Ascending aorta (tissue), 1 donor: Measurements from ENCODE around the gene RGPD3. TPM values are rescaled to one million over a fixed set of nuclear protein-coding genes. Genes with fewer than 3 reads are reported as not detected.

Experiments used
- total RNA-seq: library from RNA; depleted of rRNA; stranded (reverse); fragments of >200 nt; gene quantifications from one replicate; pipeline ENCODE4 v1.1.0, GENCODE V29; 2016

Gene RGPD3
- total RNA-seq, 1 donor from 2014 or later = 0.75 TPM

Other genes with a start within 250 kb of the RGPD3 start
- gene CD8B2, start 19.0 kb upstream of the RGPD3 start, total RNA-seq = not detected